HG03520 (cell line): ENCODE results near the gene DMC1.
A peak's percentile ranks its signal among the peaks of the same experiment; 100 is the strongest.
"Not testable (repeated sequence)": the region's sequence is repeated elsewhere in the genome, so short reads cannot be mapped to it uniquely, and the experiment has no call there.

Source experiments
- ATAC-seq: cut with Tn5 transposase; IDR thresholded peaks from one replicate; pipeline ENCODE4 v1.9.1; 2021; ENCODE audit warnings: mild to moderate bottlenecking, moderate library complexity; ENCODE audit not compliant: unreplicated experiment

The DMC1 gene

DNA sequence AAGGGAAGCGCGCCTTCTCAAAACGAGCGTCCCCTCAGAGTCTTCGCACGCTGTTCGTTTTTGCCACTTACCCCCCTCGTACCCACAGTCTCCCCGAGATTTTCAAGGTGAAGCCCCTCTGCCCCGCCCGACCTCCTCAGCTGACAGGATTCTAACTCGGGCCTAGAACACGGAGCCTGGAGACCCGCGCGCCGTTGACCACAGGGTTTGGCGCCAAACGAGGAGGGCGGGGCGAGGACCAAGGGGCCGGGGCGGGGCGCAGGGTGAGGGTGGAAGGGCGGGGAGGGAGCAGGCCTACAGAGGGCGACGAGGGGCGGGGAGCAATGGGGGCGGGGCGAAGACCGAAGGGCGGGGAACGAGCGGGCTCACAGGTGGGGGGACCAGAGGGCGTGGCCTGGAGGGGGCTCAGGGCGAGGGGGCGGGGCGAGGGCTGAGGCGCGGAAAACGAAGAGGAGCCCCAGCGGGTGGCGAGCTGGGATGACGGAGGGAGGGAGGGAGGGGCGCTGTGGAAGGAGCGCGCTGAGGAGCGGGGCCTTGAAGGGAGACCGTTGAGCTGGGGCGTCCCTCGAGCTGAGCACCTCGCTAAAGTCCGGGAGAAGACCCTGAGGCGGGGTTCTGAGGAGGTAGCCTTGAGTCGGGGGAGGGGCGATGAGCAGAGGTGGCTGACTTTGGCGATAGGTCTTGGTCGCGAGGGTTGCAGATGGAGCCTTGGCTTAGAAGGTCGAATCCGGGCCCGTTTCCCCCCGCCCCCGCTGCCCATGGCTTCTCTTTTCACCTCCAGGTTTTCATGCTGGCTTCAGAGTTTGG, at the start of gene DMC1:
TSS of gene DMC1 (minus strand) at position 212 of the 807 bp plus-strand sequence. CDS start 1,927 bp downstream, outside the sequence.
- ATAC-seq, result peak; percentile 50

- ATAC-seq, result no peak
Measured at GRCh38 chr22:38618682-38619081, 48.7 kb upstream of the DMC1 start.

DNA sequence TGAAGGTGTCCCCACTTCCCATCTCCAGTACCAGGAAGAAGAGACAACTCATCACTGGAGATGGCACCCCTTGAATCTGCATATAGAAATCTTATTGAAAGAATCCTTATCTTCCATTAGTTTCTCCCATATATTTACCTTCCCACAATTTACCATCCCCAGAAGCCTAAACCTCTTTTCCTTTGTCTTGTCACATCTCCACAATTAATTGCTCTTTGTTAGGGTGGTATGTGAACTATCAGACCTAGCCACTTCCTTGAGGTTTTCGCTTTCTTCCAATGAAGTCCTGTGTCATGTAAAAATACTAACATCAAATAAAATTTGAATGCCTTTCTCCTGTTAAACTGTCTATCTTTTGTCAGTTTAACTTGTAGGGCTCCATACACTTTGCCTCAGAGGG, 48.3 kb upstream of the DMC1 start:
- no peak for ATAC-seq

DNA sequence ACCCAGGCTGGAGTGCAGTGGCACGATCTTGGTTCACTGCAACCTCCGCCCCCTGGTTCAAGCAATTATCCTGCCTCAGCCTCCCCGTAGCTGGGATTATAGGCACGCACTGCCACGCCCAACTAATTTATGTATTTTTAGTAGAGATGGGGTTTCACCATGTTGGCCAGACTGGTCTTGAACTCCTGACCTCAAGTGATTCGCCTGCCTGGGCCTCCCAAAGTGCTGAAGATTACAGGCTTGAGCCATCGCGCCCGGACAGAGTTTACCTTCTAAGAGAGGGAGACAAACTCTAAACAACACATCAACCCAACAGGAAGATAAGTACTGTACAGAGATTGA, 45.1 kb upstream of the DMC1 start:
- ATAC-seq, result not testable (repeated sequence)

DNA sequence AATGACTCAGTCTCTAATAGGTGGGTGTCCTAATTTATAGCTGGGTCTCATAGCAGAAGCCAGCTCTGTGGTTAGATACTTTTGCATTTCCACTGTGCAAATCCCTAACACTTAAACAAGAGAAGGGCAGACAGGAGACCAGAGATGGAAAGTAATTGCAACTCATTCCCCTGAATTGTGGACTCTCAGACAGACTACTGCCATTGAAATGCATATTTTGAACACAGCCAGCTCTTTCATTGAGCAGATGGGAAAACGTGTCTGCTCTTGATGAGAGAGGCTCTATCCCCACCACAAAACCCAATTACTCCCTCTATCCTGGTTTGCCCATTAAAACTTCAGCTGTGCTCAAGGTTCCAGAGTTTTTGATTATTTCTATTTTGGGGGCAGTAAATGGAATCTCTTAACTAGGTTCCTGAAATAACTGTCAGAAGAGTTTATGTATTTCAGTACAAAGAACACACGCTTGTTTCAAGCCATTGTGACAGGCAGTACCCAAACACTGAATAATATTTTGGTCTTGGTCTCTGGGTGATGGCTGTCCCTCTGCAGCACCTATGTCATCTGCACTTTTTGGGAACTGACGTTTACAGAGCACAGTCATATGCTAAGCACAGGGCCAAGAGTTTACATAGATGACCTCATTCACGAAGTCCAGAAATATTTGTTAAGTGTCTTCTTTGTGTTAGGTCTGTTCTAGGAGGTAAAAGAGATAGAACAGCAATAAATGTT, 44.5 kb upstream of the DMC1 start:
- no peak for ATAC-seq

DNA sequence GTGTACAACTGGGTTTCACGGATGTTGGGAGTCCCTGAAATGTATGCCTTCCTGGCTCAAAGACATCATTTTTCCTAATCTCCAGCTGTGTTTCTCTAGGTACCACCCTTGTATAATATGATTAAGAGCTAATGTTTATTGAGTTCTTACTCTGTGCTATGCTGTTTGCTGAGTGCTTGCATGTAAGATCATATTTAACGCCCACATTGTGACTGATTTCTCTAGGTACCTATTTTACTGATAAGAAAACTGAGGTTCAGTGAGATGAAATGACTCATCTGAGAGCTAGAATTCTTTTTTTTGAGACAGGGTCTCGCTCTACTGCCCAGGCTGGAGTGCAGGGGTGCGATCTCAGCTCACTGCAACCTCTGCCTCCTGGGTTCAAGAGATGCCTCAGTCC, 43.6 kb upstream of the DMC1 start:
- ATAC-seq, result no peak

DNA sequence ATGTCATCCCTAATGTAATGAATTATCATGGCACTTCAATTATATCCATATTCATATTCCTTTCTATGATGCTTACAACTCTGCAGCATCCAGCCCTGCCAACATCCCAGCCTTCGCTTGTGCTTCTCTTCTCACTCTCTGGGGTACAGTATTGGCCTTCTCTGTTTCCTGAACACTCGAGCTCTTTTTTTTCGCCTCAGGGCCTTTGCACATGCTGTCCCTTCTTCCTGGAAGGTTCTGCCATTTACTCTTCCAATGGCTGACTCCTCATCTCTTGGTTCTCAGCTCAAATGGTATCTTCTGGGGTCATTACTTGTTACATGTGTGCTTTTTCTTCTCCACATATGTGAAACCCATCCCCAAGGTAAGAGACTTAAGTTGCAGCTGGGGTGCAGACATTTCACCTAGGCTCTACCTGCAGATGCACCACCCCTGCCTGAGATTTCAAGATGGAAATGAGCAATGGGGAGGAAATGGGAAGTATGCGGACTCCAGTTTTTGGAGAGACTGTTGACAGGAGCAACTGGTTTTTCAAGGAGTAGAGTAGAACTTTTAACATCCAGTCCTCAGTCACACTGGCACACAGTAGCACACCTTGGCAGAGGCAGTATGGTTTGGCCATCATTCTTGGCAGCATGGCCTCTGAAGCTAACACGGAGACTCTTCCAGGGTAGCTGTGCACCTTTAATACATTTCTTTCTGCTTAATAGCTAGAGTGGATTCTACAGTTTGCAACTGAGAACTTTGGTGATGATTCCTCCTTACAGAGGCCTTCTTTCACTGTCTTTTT, 42.4 kb upstream of the DMC1 start:
- ATAC-seq, result no peak

DNA sequence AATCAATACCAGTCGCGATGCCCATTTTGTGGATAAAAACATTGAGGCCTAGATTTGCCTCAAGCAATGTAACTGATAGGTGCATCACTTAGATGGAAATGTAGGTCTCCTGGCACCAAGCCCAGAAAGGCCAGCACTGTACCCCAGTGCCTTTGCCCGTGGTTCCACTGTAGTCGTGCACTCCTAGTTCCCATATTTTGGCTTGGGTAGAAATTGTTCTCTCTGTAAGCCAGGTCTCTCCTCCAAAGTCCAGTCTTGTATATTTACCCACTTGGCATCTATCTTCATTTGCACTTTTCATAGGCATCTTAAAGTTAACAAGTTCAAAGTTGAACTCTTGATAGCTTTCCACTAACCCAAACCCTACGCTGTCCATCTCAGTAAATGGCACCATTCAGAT, 41.6 kb upstream of the DMC1 start:
- no peak for ATAC-seq

GRCh38 chr22:38610234-38610633, 40.3 kb upstream of the DMC1 start:
- ATAC-seq, result no peak

GRCh38 chr22:38608992-38609750, 39.2 kb upstream of the DMC1 start:
- no peak for ATAC-seq

DNA sequence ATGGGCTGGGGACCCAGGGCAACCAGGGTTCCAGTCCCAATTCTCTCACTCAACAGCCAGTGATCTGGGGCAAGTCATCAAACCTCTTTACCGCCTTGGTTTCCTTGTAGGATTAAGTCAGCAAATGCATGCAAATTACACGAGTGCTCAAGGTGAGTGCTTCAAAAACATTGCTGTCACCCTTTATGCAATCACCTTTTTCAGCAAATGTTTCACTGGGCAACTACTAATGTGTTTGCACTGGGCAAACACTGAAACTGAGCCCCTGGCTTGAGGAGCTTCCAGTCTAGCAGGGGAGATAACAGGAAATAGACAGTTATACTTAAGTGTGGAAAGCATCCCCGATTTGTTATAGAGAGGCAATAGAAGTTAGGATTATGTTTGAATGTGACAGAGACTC, 37.7 kb upstream of the DMC1 start:
- no peak for ATAC-seq

DNA sequence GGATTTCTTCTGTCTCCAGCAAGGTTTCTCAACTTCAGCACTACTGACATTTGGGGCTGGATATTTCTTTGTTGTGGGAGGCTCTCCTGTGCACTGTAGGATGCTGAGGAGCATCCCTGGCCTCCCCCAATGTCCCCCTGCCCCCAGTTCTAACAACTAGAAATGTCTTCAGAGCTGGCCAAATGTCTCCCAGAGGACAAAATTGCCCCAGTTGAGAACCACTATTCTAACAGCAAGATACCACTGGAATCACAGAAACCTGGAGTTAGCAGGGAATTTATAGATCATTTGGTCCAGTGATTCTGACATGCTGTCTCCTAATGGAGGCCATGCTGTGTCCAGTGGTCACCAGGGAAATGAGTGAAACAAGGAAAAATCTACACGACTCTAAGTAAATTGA, 32.2 kb upstream of the DMC1 start:
- no peak for ATAC-seq

DNA sequence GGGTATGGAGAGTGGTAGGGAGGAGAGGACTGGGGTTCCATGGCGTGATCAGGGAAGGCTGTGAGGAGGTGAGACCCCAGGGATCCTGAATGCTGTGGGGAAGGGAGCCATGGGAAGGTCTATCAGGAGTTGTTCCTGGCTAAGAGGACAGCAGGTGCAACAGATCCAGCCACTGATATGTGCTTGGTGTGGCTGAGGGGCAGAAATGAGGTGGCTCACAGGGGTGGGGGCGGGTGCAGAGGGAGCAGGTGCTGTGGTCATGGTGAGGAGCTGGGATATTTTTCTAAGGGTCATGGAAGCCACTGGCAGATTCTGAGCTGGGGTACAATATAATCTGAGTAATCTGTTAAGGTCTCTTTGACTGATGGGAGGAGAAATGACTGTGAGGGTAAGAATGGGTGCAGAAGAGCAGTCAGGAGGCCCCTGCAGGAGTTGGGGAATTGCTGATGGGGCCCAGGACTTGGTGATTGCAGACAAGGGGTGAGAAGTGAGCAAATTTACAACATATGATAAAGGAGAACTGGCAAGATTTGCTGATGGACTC, 31.3 kb upstream of the DMC1 start:
- ATAC-seq, result no peak

- ATAC-seq, result no peak
Measured at GRCh38 chr22:38599466-38599865, 29.5 kb upstream of the DMC1 start.

DNA sequence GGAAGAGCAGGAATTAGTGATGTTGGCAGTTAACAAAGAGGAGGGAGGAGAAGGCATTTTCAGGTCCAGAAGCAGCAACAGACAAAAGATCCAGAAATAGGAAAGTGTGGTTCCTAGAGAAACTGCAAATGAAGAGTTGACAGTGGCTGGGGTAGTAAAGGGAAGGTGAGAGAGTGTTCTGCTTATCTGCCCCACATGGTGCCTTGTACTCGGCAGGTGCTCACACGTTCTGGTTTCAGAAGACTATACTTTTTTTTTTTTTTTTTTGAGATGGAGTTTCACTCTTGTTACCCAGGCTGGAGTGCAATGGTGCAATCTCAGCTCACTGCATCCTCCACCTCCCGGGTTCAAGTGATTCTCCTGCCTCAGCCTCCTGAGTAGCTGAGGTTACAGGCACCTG, 12.9 kb upstream of the DMC1 start:
- not testable (repeated sequence) for ATAC-seq

DNA sequence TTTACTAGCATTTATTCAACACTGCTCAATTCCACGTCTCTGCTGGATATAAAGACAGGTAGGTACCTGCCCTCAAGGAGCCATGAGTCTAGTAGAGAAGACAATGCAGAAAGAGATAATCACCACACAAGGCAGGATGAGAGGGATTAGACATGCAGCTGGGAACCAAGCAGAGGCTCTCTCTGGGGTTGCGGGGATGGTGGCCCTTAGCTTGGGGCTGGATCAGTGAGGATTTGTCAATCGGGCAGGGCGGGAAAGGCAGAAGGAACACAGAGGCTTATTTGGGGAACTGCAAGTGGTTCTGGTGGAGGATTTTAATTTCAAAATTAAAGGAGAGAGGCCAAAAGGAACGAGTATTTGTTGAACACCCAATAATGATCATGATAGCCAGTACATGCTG, 8.5 kb upstream of the DMC1 start:
- ATAC-seq, result no peak

GRCh38 chr22:38572065-38572464, 2.1 kb upstream of the DMC1 start:
- ATAC-seq, result no peak

- no peak for ATAC-seq
Measured at GRCh38 chr22:38570779-38571364, 889 bp upstream of the DMC1 start.

- no peak for ATAC-seq
Measured at GRCh38 chr22:38569181-38569971, 607 bp downstream of the DMC1 start.
